HG03196 (cell line): ENCODE results near the gene IMPACT.
A peak's percentile ranks its signal among the peaks of the same experiment; 100 is the strongest.

ENCODE experiments used
- ATAC-seq: cut with Tn5 transposase; IDR thresholded peaks from one replicate; pipeline ENCODE4 v1.9.1; 2021; ENCODE audit not compliant: unreplicated experiment

The IMPACT gene

GRCh38 chr18:24474406-24474805, 47.9 kb downstream of the IMPACT start:
- ATAC-seq = no peak

- no peak for ATAC-seq
Measured at GRCh38 chr18:24475926-24476589, 49.6 kb downstream of the IMPACT start.

- no peak for ATAC-seq
Measured at GRCh38 chr18:24479371-24479770, 52.9 kb downstream of the IMPACT start.

- ATAC-seq = no peak
Measured at GRCh38 chr18:24482821-24483220, 56.4 kb downstream of the IMPACT start.

GRCh38 chr18:24485681-24486080, 59.2 kb downstream of the IMPACT start:
- no peak for ATAC-seq

- no peak for ATAC-seq
Measured at GRCh38 chr18:24486684-24487083, 60.2 kb downstream of the IMPACT start.

- ATAC-seq = no peak
Measured at GRCh38 chr18:24488824-24489493, 62.5 kb downstream of the IMPACT start.

- ATAC-seq = no peak
Measured at GRCh38 chr18:24490539-24490938, 64.1 kb downstream of the IMPACT start.

- peak; percentile 84 for ATAC-seq
Measured at GRCh38 chr18:24491927-24492834, 65.7 kb downstream of the IMPACT start.

- ATAC-seq = no peak
Measured at GRCh38 chr18:24494586-24494985, 68.1 kb downstream of the IMPACT start.

GRCh38 chr18:24497031-24497754, 70.7 kb downstream of the IMPACT start:
- ATAC-seq = no peak

- no peak for ATAC-seq
Measured at GRCh38 chr18:24499814-24500213, 73.3 kb downstream of the IMPACT start.

- no peak for ATAC-seq
Measured at GRCh38 chr18:24500217-24500616, 73.7 kb downstream of the IMPACT start.

GRCh38 chr18:24500766-24501165, 74.3 kb downstream of the IMPACT start:
- no peak for ATAC-seq

- ATAC-seq = no peak
Measured at GRCh38 chr18:24502667-24503523, 76.4 kb downstream of the IMPACT start.
